RWPE1 (cell line): ENCODE results near the gene PIWIL1.

Experiments used
- CTCF ChIA-PET: fragments of 350-600 bp; sonication (Branson Sonifier 250); formaldehyde crosslinking; extraction: SDS; loops from one replicate; lab custom pipeline; 2021; lab: Yijun Ruan, JAX
- POLR2A ChIA-PET: fragments of 400-600 bp; formaldehyde crosslinking; extraction: SDS; loops from one replicate; lab custom pipeline; 2020; ENCODE audit warnings: antibody characterized with exemption; ENCODE audit not compliant: low non-redundant PET; lab: Yijun Ruan, JAX
- DNase-seq: peaks from one replicate; pipeline ENCODE4 v3.0.0; 2012; ENCODE audit warnings: low spot score
- H3K27ac ChIP-seq: fragments of 450-650 bp; 2 replicates; pipeline ENCODE4 v1.5.1; 2017
- CTCF ChIP-seq: fragments of 450-650 bp; conservative IDR thresholded peaks from 2 replicates; pipeline ENCODE4 v1.5.1; 2017; ENCODE audit warnings: low read depth, mild to moderate bottlenecking

The PIWIL1 gene

DNA sequence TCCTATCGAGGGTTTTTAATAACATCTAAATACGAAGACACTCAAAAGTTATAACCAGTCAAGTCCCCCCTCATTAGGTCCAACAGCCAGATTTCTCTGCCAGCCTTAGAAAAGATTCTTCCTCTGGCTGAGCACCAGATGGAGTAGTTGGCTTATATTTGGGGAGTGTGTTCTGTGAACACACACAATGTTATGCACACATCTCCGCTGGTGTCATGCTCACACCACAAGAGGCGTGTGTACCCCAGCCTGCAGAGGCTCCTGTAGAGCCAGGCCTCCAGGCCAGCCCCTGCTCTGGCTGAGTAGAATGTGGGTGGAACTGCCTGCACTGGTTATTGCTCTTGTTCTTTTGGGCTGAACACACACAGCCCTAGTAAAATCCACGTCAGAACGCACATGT is 64.0 kb downstream of the PIWIL1 start:
- DNase-seq: no peak
- no peak overlapping the region for H3K27ac ChIP-seq
- no peak for TF ChIP-seq CTCF
- POLR2A ChIA-PET: no interaction called here
- CTCF ChIA-PET: interaction anchor here (0.8 to 1.6 kb wide), 3 partner anchors 210 to 347 kb away, joined by 3 to 6 read pairs (median 3); no protein-coding TSS in a partner anchor

- ChIA-PET CTCF (no interaction called here), POLR2A (no interaction called here)
- no peak for TF ChIP-seq CTCF
- H3K27ac ChIP-seq: no peak overlapping the region
- no peak for DNase-seq
Observed at GRCh38 chr12:130405332-130405731, 67.6 kb downstream of the PIWIL1 start.

DNA sequence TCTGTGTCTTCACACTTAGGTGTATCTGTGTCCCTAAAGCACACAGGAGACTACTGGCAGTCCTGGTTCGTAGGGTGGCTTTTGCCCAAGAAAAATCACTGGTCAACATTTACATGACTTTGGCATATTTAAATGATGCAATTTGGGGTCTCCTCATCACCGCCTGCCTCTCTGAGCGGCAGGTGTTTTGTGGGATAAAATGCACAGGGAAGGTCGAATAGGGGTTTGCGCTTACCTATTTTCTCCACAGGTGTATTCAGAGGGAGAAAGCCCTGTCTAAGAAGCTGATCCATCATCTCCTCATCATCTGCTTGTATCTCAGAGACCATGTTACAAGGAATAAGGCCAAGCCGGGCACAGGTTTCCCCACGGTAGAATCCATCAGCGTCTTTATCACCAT is 74.7 kb downstream of the PIWIL1 start:
- no peak overlapping the region for H3K27ac ChIP-seq
- DNase-seq: no peak
- CTCF ChIA-PET: interaction anchor here (0.9 kb wide), 1 partner anchor 336 kb away, joined by 5 read pairs; no protein-coding TSS in a partner anchor
- POLR2A ChIA-PET: no interaction called here
- no peak for TF ChIP-seq CTCF

DNA sequence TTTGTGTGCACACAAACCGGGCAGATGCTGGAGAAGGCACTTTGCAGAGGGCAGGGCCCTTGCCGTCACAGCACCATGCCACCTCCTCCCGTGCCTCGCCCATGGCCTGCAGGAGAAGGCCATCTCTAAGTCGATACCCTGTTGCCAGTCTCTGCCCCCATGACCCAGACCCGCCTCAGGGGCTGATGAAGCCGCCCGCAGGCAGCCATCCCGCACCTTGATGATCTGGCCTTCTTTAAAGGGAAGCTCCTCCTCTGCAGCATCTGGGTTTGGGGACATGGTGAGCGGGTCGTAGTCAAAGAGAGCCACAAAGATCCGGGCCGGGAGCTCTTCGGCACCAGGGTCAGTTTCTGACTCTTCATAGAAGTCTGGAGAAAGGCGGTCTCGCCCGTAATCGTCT is 76.2 kb downstream of the PIWIL1 start:
- no peak for TF ChIP-seq CTCF
- ChIA-PET POLR2A (no interaction called here), CTCF (no interaction called here)
- H3K27ac ChIP-seq: no peak overlapping the region
- DNase-seq: no peak

GRCh38 chr12:130414381-130414780 is 76.7 kb downstream of the PIWIL1 start:
- CTCF ChIA-PET: no interaction called here

GRCh38 chr12:130418251-130418650 is 80.6 kb downstream of the PIWIL1 start:
- POLR2A ChIA-PET: no interaction called here
- no peak for TF ChIP-seq CTCF
- CTCF ChIA-PET: no interaction called here
- H3K27ac ChIP-seq: no peak overlapping the region
- no peak for DNase-seq

More at GRCh38 chr12:130414381-130414780, 76.7 kb downstream of the PIWIL1 start:
- no peak overlapping the region for H3K27ac ChIP-seq
- no peak for DNase-seq
- POLR2A ChIA-PET: no interaction called here
- no peak for TF ChIP-seq CTCF

GRCh38 chr12:130419116-130419515 is 81.4 kb downstream of the PIWIL1 start:
- H3K27ac ChIP-seq: no peak overlapping the region
- ChIA-PET POLR2A (no interaction called here), CTCF (no interaction called here)
- no peak for TF ChIP-seq CTCF
- DNase-seq: no peak
